Tibial nerve (tissue), 3 donors: ENCODE results near the gene GOLGA6L10.
"Not testable (repeated sequence)": the region's sequence is repeated elsewhere in the genome, so short reads cannot be mapped to it uniquely, and the experiment has no call there.

Experiments used
- CTCF ChIP-seq, 5 experiments: fragments of 200-600 bp in 3 of 5; fragments of 450-650 bp in 2 of 5; sonication (generic) in 3 of 5; IDR thresholded peaks; one replicate each; pipeline ENCODE4 v1.5.1; 2016 to 2019; ENCODE audit warnings: antibody characterized with exemption in 5 of 5, mild to moderate bottlenecking in 3 of 5, moderate library complexity in 2 of 5
- POLR2A ChIP-seq, 2 donors: fragments of 450-650 bp; IDR thresholded peaks; one replicate each; pipeline ENCODE4 v1.6.1; 2017; ENCODE audit warnings: antibody characterized with exemption in 2 of 2, mild to moderate bottlenecking in 2 of 2, moderate library complexity in 2 of 2

- TF ChIP-seq CTCF, POLR2A (IDR thresholded peaks at IDR 0.05): not testable (repeated sequence)
These were observed 4.1 kb downstream of the GOLGA6L10 start for GRCh38 chr15:82345176-82345575.
